Activated T-cell treated with anti-CD3 and anti-CD28 coated beads, Interleukin-2, amount 50 U/mL, for 1 hour (primary cell): ENCODE data around the gene MDH1B.

Experiments used
- DNase-seq: peaks from one replicate; pipeline ENCODE4 v3.0.0-alpha.2; 2020

MDH1B gene

DNA sequence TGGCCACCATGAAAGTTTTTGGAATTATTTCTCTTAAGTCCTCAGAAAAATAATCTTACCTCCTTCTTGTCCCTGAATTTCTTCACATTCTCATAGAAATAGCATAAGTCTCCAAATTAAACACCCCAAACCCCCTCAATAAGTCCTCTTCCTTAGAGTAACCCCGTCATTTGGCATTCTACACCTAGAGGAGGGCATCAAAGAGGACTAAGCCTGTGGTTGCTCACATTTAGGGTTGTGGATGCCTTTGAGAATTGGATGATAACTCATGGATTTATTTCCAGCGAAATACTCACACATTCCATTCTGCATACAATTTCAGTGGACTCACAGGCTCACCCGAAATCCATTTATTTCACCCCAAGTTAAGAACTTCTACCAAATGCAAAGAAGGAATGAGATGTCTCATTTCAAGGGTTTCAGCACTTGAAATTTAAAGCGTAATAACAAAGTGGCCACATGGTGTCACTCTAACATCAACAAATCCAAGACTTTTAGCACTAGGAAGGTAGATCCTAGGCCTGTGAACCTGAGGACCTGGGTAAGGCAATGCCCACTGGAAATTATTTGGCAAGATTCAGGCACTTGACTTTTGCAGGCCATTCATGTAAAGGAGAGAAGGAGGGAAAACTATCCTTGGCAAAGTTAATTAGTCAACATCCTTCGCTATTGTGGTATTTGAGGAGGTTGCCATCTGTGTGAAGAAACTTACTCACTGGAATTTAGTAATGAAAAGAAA is 71.6 kb downstream of the MDH1B start:
- no peak for DNase-seq

DNA sequence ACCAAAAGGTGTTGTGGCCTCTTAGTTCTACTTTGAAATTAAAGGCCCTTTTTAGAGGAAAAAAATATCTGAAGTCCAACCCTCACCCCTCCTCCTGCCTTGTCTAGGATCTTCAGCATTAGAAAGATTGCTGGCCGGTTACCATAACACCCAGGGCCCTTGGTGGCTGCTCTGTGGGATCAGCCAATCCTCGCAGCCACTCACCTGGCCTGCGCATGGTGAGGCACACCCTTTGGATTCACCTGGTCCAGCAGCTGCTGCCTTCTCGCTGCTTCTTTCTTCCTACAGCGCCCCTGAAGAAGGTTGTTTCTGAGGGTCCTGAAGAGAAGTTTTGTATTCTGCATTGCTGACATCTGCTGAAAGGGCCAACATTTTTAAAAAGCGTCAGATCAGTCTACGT is 72.2 kb downstream of the MDH1B start:
- DNase-seq = no peak

DNA sequence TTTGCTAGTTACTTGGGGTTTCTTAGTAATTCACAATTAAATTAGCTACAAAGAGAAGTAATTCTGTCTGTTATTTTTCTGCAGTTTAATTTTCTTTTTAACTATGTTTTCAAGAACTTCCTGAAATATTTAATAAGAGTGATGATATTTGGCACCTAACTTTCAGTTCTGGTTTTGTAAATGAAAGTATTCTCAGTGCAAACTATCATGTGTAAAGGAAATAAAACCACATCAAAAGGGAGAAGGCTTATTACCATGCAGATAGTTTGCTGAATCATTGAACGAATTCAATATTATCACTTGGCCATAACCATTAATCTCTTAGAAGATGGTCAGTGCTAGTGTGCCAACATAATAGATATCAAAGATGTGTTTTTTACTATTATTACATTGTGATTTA is 76.1 kb downstream of the MDH1B start:
- no peak for DNase-seq

DNA sequence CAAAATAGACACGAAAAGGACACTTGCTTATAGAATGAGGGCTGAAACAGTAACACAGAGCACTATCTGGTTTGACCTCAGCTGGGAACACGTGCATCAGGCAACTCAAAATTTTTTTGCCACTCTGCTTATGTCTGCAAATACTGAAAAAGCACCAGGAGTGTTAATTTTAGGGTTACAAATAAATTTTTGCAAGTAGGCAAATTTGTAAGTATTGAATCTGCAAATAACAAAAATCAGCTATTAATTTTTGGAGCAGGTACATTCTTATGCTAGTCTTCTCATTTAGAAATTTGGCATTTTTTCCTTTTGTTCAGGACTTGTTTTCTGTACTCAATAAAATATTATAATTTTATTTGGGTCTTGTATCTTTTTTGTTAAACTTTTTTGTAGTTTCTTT is 76.7 kb downstream of the MDH1B start:
- DNase-seq = no peak
